IMR-90 (cell line): Measurements from ENCODE around the gene KCNH2. TPM values are rescaled to one million over a fixed set of nuclear protein-coding genes. Genes with fewer than 3 reads are reported as not detected.
A peak's percentile ranks its signal among the peaks of the same experiment; 100 is the strongest.

Experiments used
- ATAC-seq: fragments of 200-7000 bp; cut with Tn5 transposase; 2 replicates; pipeline ENCODE4 v1.9.1; 2020; ENCODE audit warnings: low read depth, mild to moderate bottlenecking, moderate library complexity
- BruUV-seq: library from RNA; stranded (reverse); fragments of 400-500 nt; replicated peaks from 2 replicates; lab custom pipeline; 2021; lab: Mats Ljungman, UMichigan
- CTCF ChIA-PET: fragments of 300-600 bp; formaldehyde crosslinking; extraction: SDS; loops from one replicate; lab custom pipeline; 2021; ENCODE audit warnings: antibody characterized with exemption; lab: Yijun Ruan, JAX
- POLR2A ChIA-PET: fragments of 300-600 bp; sonication (Branson Sonifier 250); formaldehyde crosslinking; loops from one replicate; lab custom pipeline; 2022; ENCODE audit warnings: antibody characterized with exemption; ENCODE audit not compliant: unreplicated experiment; lab: Charles Lee
- DNase-seq: peaks from one replicate; pipeline ENCODE4 v3.0.0; 2013
- H2AFZ ChIP-seq: replicated peaks from 2 replicates; pipeline ENCODE3; 2013; ENCODE audit warnings: low read length, mild to moderate bottlenecking; ENCODE audit not compliant: poor library complexity
- H2AK5ac ChIP-seq: 2 replicates; pipeline ENCODE4 v1.6.1; 2013; ENCODE audit warnings: low read depth, low read length, inconsistent platforms
- H2AK9ac ChIP-seq: replicated peaks from 2 replicates; pipeline ENCODE3; 2013; ENCODE audit warnings: mild to moderate bottlenecking, low read depth, low read length, moderate library complexity; ENCODE audit not compliant: poor library complexity
- H2BK120ac ChIP-seq: 2 replicates; pipeline ENCODE4 v1.6.1; 2013; ENCODE audit warnings: low read depth, low read length, inconsistent platforms
- H2BK15ac ChIP-seq: 3 replicates; pipeline ENCODE4 v1.6.1; 2013; ENCODE audit warnings: low read depth, low read length, inconsistent platforms
- H2BK20ac ChIP-seq: 2 replicates; pipeline ENCODE4 v1.6.1; 2013; ENCODE audit warnings: low read depth, mild to moderate bottlenecking, inconsistent platforms, low read length, moderate library complexity
- H2BK5ac ChIP-seq: 2 replicates; pipeline ENCODE4 v1.6.1; 2013; ENCODE audit warnings: mild to moderate bottlenecking, low read depth, low read length, inconsistent platforms; ENCODE audit not compliant: poor library complexity, severe bottlenecking
- H3K14ac ChIP-seq: replicated peaks from 2 replicates; pipeline ENCODE4 v1.6.1; 2013; ENCODE audit warnings: low read depth, low read length, inconsistent platforms
- H3K18ac ChIP-seq: 2 replicates; pipeline ENCODE4 v1.6.1; 2013; ENCODE audit warnings: low read depth, low read length, control low read depth
- H3K23ac ChIP-seq: 2 replicates; pipeline ENCODE4 v1.6.1; 2013; ENCODE audit warnings: low read depth, low read length, inconsistent platforms
- H3K27ac ChIP-seq: 2 replicates; pipeline ENCODE4 v1.5.1; 2013; ENCODE audit warnings: mild to moderate bottlenecking, control low read depth, low read length; ENCODE audit not compliant: insufficient read depth
- H3K27me3 ChIP-seq: 2 replicates; pipeline ENCODE4 v1.6.1; 2013; ENCODE audit warnings: low read length; ENCODE audit not compliant: control insufficient read depth, insufficient read depth
- H3K36me3 ChIP-seq: 2 replicates; pipeline ENCODE4 v1.6.1; 2013; ENCODE audit warnings: low read length, mixed read lengths; ENCODE audit not compliant: control insufficient read depth, insufficient read depth
- H3K4ac ChIP-seq: 2 replicates; pipeline ENCODE4 v1.6.1; 2013; ENCODE audit warnings: low read depth, low read length, inconsistent platforms
- H3K4me1 ChIP-seq: 2 replicates; pipeline ENCODE4 v1.6.1; 2013; ENCODE audit warnings: low read length, mixed read lengths; ENCODE audit not compliant: control insufficient read depth, insufficient read depth
- H3K4me2 ChIP-seq: 2 replicates; pipeline ENCODE4 v1.6.1; 2013; ENCODE audit warnings: low read depth, mild to moderate bottlenecking, control low read depth, low read length, moderate library complexity
- H3K4me3 ChIP-seq: 2 replicates; pipeline ENCODE4 v1.5.1; 2013; ENCODE audit warnings: low read depth, mild to moderate bottlenecking, control low read depth, low read length, moderate library complexity; ENCODE audit not compliant: insufficient read depth
- H3K56ac ChIP-seq: 2 replicates; pipeline ENCODE4 v1.6.1; 2013; ENCODE audit warnings: low read length, inconsistent platforms; ENCODE audit not compliant: insufficient read depth; ENCODE audit errors: extremely low read depth
- H3K79me1 ChIP-seq, 2 experiments: 2 replicates each; pipeline ENCODE4 v1.6.1; 2013; ENCODE audit warnings: low read length in 2 of 2, inconsistent platforms in 1 of 2, low read depth in 1 of 2
- H3K9ac ChIP-seq: 2 replicates; pipeline ENCODE4 v1.6.1; 2013; ENCODE audit warnings: low read depth, low read length, control low read depth
- H3K9me1 ChIP-seq: 2 replicates; pipeline ENCODE4 v1.6.1; 2013; ENCODE audit warnings: low read length, inconsistent platforms; ENCODE audit not compliant: insufficient read depth
- H3K9me3 ChIP-seq: 2 replicates; pipeline ENCODE4 v1.6.1; 2013; ENCODE audit warnings: low read length; ENCODE audit not compliant: control insufficient read depth, insufficient read depth
- H4K20me1 ChIP-seq: 2 replicates; pipeline ENCODE4 v1.6.1; 2013; ENCODE audit warnings: low read length, inconsistent platforms; ENCODE audit not compliant: insufficient read depth
- H4K5ac ChIP-seq: 2 replicates; pipeline ENCODE4 v1.6.1; 2013; ENCODE audit warnings: mild to moderate bottlenecking, low read depth, low read length, control low read depth
- H4K8ac ChIP-seq, 2 experiments: 2 replicates each; pipeline ENCODE4 v1.6.1; 2013; ENCODE audit warnings: low read depth in 2 of 2, low read length in 2 of 2, control low read depth in 1 of 2, inconsistent platforms in 1 of 2
- H4K91ac ChIP-seq: 2 replicates; pipeline ENCODE4 v1.6.1; 2013; ENCODE audit warnings: low read depth, low read length, inconsistent platforms; ENCODE audit not compliant: insufficient read depth
- BHLHE40 ChIP-seq: fragments of 150-350 bp; IDR thresholded peaks from 2 replicates; pipeline ENCODE4 v1.6.1; 2016; ENCODE audit warnings: mild to moderate bottlenecking, low read depth, low read length
- CEBPB ChIP-seq: IDR thresholded peaks from 2 replicates; pipeline ENCODE4 v1.6.1; 2012; ENCODE audit warnings: low read depth, low read length, improper control_type of control experiment
- CHD1 ChIP-seq: IDR thresholded peaks from 2 replicates; pipeline ENCODE4 v1.6.1; 2012; ENCODE audit warnings: low read depth, low read length, improper control_type of control experiment
- CTCF ChIP-seq: conservative IDR thresholded peaks from 2 replicates; pipeline ENCODE4 v1.5.1; 2012; ENCODE audit warnings: mild to moderate bottlenecking, low read depth, low read length, improper control_type of control experiment
- ELK1 ChIP-seq: fragments of 150-350 bp; IDR thresholded peaks from 2 replicates; pipeline ENCODE4 v1.6.1; 2016; ENCODE audit warnings: low read depth, mild to moderate bottlenecking, low read length, moderate library complexity, borderline replicate concordance
- FOS ChIP-seq: fragments of 150-350 bp; IDR thresholded peaks from 2 replicates; pipeline ENCODE4 v1.6.1; 2016; ENCODE audit warnings: low read depth, low read length
- MAFK ChIP-seq: IDR thresholded peaks from 2 replicates; pipeline ENCODE4 v1.6.1; 2012; ENCODE audit warnings: low read depth, low read length, improper control_type of control experiment
- MAZ ChIP-seq: IDR thresholded peaks from 2 replicates; pipeline ENCODE4 v1.6.1; 2012; ENCODE audit warnings: low read depth, mild to moderate bottlenecking, low read length, improper control_type of control experiment, moderate library complexity, borderline replicate concordance
- MXI1 ChIP-seq: IDR thresholded peaks from 2 replicates; pipeline ENCODE4 v1.6.1; 2012; ENCODE audit warnings: low read depth, mild to moderate bottlenecking, low read length, moderate library complexity, borderline replicate concordance
- NFE2L2 ChIP-seq: fragments of 150-350 bp; IDR thresholded peaks from 2 replicates; pipeline ENCODE4 v1.6.1; 2016; ENCODE audit warnings: low read depth, mild to moderate bottlenecking, low read length
- POLR2A ChIP-seq: IDR thresholded peaks from 2 replicates; pipeline ENCODE4 v1.6.1; 2012; ENCODE audit warnings: mild to moderate bottlenecking, low read depth, low read length
- RCOR1 ChIP-seq: IDR thresholded peaks from 2 replicates; pipeline ENCODE4 v1.6.1; 2012; ENCODE audit warnings: mild to moderate bottlenecking, low read length, improper control_type of control experiment; ENCODE audit not compliant: insufficient replicate concordance
- RFX5 ChIP-seq: IDR thresholded peaks from 2 replicates; pipeline ENCODE4 v1.8.0; 2012; ENCODE audit warnings: low read depth, mild to moderate bottlenecking, low read length, moderate library complexity
- SMC3 ChIP-seq: fragments of 150-350 bp; IDR thresholded peaks from 2 replicates; pipeline ENCODE4 v1.6.1; 2016; ENCODE audit warnings: low read depth, mild to moderate bottlenecking, antibody characterized with exemption, low read length, moderate library complexity
- USF2 ChIP-seq: fragments of 150-350 bp; IDR thresholded peaks from 2 replicates; pipeline ENCODE4 v1.6.1; 2017; ENCODE audit warnings: mild to moderate bottlenecking, antibody characterized with exemption, low read length, low read depth
- WGBS, 2 experiments: methylation state at CpG; one replicate each; pipeline versions ENCODE4 v1.1.5 to v1.1.7; 2013; ENCODE audit warnings: missing lambda C conversion rate in 2 of 2; ENCODE audit not compliant: insufficient read length in 1 of 2; ENCODE audit errors: extremely low coverage in 2 of 2; 5-methylcytosine and 5-hydroxymethylcytosine counted together
- dilution Hi-C: fragments of 300-500 bp; cut with HindIII; formaldehyde crosslinking; loops from one replicate; pipeline ENCODE4 v1.14.3; 2018; ENCODE audit warnings: low sequenced_read_pairs; ENCODE audit not compliant: unreplicated experiment
- in situ Hi-C: fragments of 300-500 bp; cut with MboI; formaldehyde crosslinking; loops from 3 replicates; pipeline ENCODE4 v1.14.3; 2019; ENCODE audit warnings: low sequenced_read_pairs, inconsistent platforms, mixed read lengths
- intact Hi-C: fragments of 100-400 bp; cut with micrococcal nuclease; formaldehyde crosslinking; loops from 2 replicates; pipeline ENCODE4 v1.10.0; 2022
- polyA plus RNA-seq, 3 experiments: library from polyadenylated mRNA; depleted of rRNA; stranded (reverse); fragments of >200 nt; gene quantifications; 2 replicates each; pipeline ENCODE4 v1.2.3, GENCODE V29; 2012; ENCODE audit warnings: low replicate concordance in 1 of 3
- total RNA-seq: library from RNA; depleted of rRNA; stranded (reverse); fragments of >200 nt; gene quantifications from 2 replicates; pipeline ENCODE4 v1.2.3, GENCODE V29; 2012

The KCNH2 gene
- total and polyA plus RNA-seq, 2 of the 4 experiments (the other 2 are of a cell fraction): 0.90 to 2.1 TPM

- dilution Hi-C loops: no loop called here
- Histone ChIP-seq H3K56ac (no peak overlapping the region), H2AK5ac (peak overlapping the region; percentile 16; the same call in 1 of the 2 replicates), H3K4me3 (no peak overlapping the region), H3K9me3 (no peaks in the 10 kb centered on the region), H2BK20ac (no peak overlapping the region), H2BK15ac (no peak overlapping the region), H3K4ac (no peak overlapping the region), H3K27me3 (no peaks in the 10 kb centered on the region), H3K9ac (no peak overlapping the region), H3K79me1 (no peaks in the 10 kb centered on the region), H4K8ac (no peak overlapping the region), H3K14ac (no peak overlapping the region), H3K23ac (no peak overlapping the region), H3K4me1 (peaks cover 8% of the 10 kb centered on the region; the same call in 1 of the 2 replicates), H2BK5ac (no peak overlapping the region), H3K27ac (no peak overlapping the region), H3K4me2 (no peak overlapping the region), H4K5ac (no peak overlapping the region; the same call in 1 of the 2 replicates), H4K91ac (no peak overlapping the region), H4K20me1 (no peaks in the 10 kb centered on the region; the same call in 1 of the 2 replicates), H3K18ac (no peak overlapping the region), H2AFZ (no peak overlapping the region), H3K36me3 (peaks cover 4% of the 10 kb centered on the region; the same call in 1 of the 2 replicates), H2AK9ac (no peak overlapping the region), H3K9me1 (no peaks in the 10 kb centered on the region), H2BK120ac (no peak overlapping the region)
- ATAC-seq (peak; percentile 27), DNase-seq (no peak)
- ChIA-PET POLR2A (no interaction called here), CTCF (no interaction called here)
- in situ Hi-C loops: no loop called here
- TF ChIP-seq USF2 (no peak), MAFK (no peak), RFX5 (no peak), FOS (no peak), POLR2A (no peak), MAZ (no peak), CEBPB (no peak), CHD1 (no peak), RCOR1 (no peak), NFE2L2 (no peak), ELK1 (no peak), BHLHE40 (no peak), MXI1 (no peak), SMC3 (no peak), CTCF (no peak)
- BruUV-seq: no TSS peak
- intact Hi-C loops: no loop called here
- WGBS, 2 experiments: 92% methylated on average over 7 of the region's 9 CpGs; no CpG with 5 or more reads in 1 of the 2 experiments
Measured at GRCh38 chr7:150956395-150957132, 21.6 kb downstream of the KCNH2 start.
